K562 (cell line): ENCODE results near the gene MXI1. TPM values are rescaled to one million over a fixed set of nuclear protein-coding genes. Genes with fewer than 3 reads are reported as not detected.

Experiments used
- ATAC-seq: fragments of 200-7000 bp; cut with Tn5 transposase; 3 replicates; pipeline ENCODE4 v1.9.1; 2020; ENCODE audit warnings: moderate library complexity
- BruUV-seq: library from RNA; stranded (reverse); fragments of 400-500 nt; replicated peaks from 2 replicates; lab custom pipeline; 2021; lab: Mats Ljungman, UMichigan
- CTCF ChIA-PET: fragments of 300-600 bp; formaldehyde crosslinking; extraction: SDS; loops from one replicate; lab custom pipeline; 2021; ENCODE audit warnings: low intra/inter-chr PET ratio; lab: Yijun Ruan, JAX
- POLR2A ChIA-PET: fragments of 300-600, 350-650 bp; sonication (Branson Sonifier 250); formaldehyde crosslinking; extraction: SDS; loops from one replicate; lab custom pipeline; 2021; ENCODE audit warnings: antibody characterized with exemption, inconsistent platforms; lab: Yijun Ruan, JAX
- DNase-seq, 4 experiments: peaks; one replicate each; pipeline versions ENCODE4 v3.0.0 to v3.0.0-alpha.2; 2011 to 2018; ENCODE audit warnings: low spot score in 3 of 4, mixed read lengths in 3 of 4; ENCODE audit errors: extremely low read depth in 1 of 4
- FAIRE-seq: peaks from 2 replicates; lab custom pipeline; 2011; peaks lifted over from hg19 to GRCh38; lab: Jason Lieb, UNC
- H2AFZ ChIP-seq: 2 replicates; pipeline ENCODE4 v1.6.0; 2011; ENCODE audit warnings: low read depth, low read length, control low read depth, inconsistent platforms
- H3K27ac ChIP-seq: fragments of 200-600 bp; 3 replicates; pipeline ENCODE4 v1.8.0; 2011; ENCODE audit warnings: low read depth, mild to moderate bottlenecking, control low read depth, inconsistent platforms, low read length, moderate library complexity, mixed read lengths; ENCODE audit errors: extremely low read depth
- H3K27me3 ChIP-seq, 2 experiments: fragments of 300-600 bp in 1 of 2; 2 replicates in 1 of 2; 3 replicates in 1 of 2; pipeline versions ENCODE4 v1.6.0 to v1.8.0; 2011; ENCODE audit warnings: inconsistent platforms in 2 of 2, low read length in 2 of 2, mild to moderate bottlenecking in 1 of 2, mixed read lengths in 1 of 2, moderate library complexity in 1 of 2; ENCODE audit not compliant: control insufficient read depth in 2 of 2, insufficient read depth in 2 of 2
- H3K36me3 ChIP-seq: fragments of 300-600 bp; 3 replicates; pipeline ENCODE4 v1.8.0; 2011; ENCODE audit warnings: mild to moderate bottlenecking, low read length, inconsistent platforms; ENCODE audit not compliant: control insufficient read depth, insufficient read depth
- H3K4me1 ChIP-seq, 2 experiments: fragments of 200-600 bp in 1 of 2; replicated peaks in 1 of 2; 2 replicates in 1 of 2; 3 replicates in 1 of 2; pipeline versions ENCODE4 v1.5.1 to v1.8.0; 2011; ENCODE audit warnings: inconsistent platforms in 2 of 2, low read length in 2 of 2, mild to moderate bottlenecking in 1 of 2, mixed read lengths in 1 of 2, moderate library complexity in 1 of 2; ENCODE audit not compliant: control insufficient read depth in 2 of 2, insufficient read depth in 2 of 2
- H3K4me2 ChIP-seq: 2 replicates; pipeline ENCODE4 v1.6.1; 2011; ENCODE audit warnings: low read length, control low read depth, inconsistent platforms, mixed read lengths; ENCODE audit not compliant: insufficient read depth
- H3K4me3 ChIP-seq: fragments of 200-600 bp; sonication (generic), shearing (Covaris generic); 2 replicates; pipeline ENCODE4 v1.5.1; 2016; ENCODE audit warnings: control low read depth, inconsistent platforms
- H3K79me2 ChIP-seq: fragments of 200-600 bp; 3 replicates; pipeline ENCODE4 v1.8.0; 2011; ENCODE audit warnings: low read length, inconsistent platforms; ENCODE audit not compliant: control insufficient read depth, insufficient read depth
- H3K9ac ChIP-seq, 2 experiments: 2 replicates each; pipeline versions ENCODE4 v1.6.0 to v1.6.1; 2011; ENCODE audit warnings: low read depth in 2 of 2, low read length in 2 of 2, control low read depth in 1 of 2, inconsistent platforms in 1 of 2, mild to moderate bottlenecking in 1 of 2, mixed read lengths in 1 of 2; ENCODE audit not compliant: insufficient read depth in 1 of 2
- H3K9me1 ChIP-seq: one replicate; pipeline ENCODE4 v1.6.0; 2011; ENCODE audit warnings: inconsistent platforms, mild to moderate bottlenecking, low read length, moderate library complexity; ENCODE audit not compliant: control insufficient read depth, insufficient read depth
- H3K9me3 ChIP-seq: replicated peaks from 2 replicates; pipeline ENCODE4 v1.5.1; 2011; ENCODE audit warnings: low read depth, low read length, inconsistent platforms; ENCODE audit not compliant: control insufficient read depth, insufficient read depth
- H4K20me1 ChIP-seq: replicated peaks from 2 replicates; pipeline ENCODE4 v1.6.1; 2011; ENCODE audit warnings: low read length, inconsistent platforms, mixed read lengths; ENCODE audit not compliant: control insufficient read depth, insufficient read depth
- CTCF ChIP-seq, 3 experiments: IDR thresholded peaks in 2 of 3; conservative IDR thresholded peaks in 1 of 3; 2 replicates each; pipeline ENCODE4 v1.5.1; 2011 to 2012; ENCODE audit warnings: low read length in 3 of 3, mild to moderate bottlenecking in 3 of 3, control low read depth in 2 of 3, improper control_type of control experiment in 1 of 3, inconsistent platforms in 1 of 3, low read depth in 1 of 3, mixed read lengths in 1 of 3, moderate library complexity in 1 of 3; ENCODE audit not compliant: insufficient read depth in 2 of 3
- ELF4 ChIP-seq: fragments of 450-650 bp; formaldehyde crosslinking; IDR thresholded peaks from 2 replicates; pipeline ENCODE4 v1.4.0; 2022; ENCODE audit warnings: missing genetic modification characterization
- FOXK2 ChIP-seq, 2 experiments: fragments of 450-650 bp; IDR thresholded peaks in 1 of 2; conservative IDR thresholded peaks in 1 of 2; 2 replicates each; pipeline ENCODE4 v1.6.1; 2016; ENCODE audit warnings: low read depth in 2 of 2, mild to moderate bottlenecking in 1 of 2
- HINFP ChIP-seq: fragments of 450-650 bp; conservative IDR thresholded peaks from 2 replicates; pipeline ENCODE4 v1.6.1; 2016; ENCODE audit warnings: missing genetic modification characterization, low read depth, mild to moderate bottlenecking, control low read depth, missing compliant biosample characterization
- PATZ1 ChIP-seq: fragments of 250-450 bp; sonication (Bioruptor Pico); IDR thresholded peaks from 2 replicates; pipeline ENCODE4 v1.5.0; 2020; ENCODE audit warnings: mild to moderate bottlenecking, borderline replicate concordance
- RBFOX2 ChIP-seq: fragments of 200-400 bp; formaldehyde crosslinking; IDR thresholded peaks from 2 replicates; pipeline ENCODE4 v1.6.1; 2017; ENCODE audit warnings: low read depth, mild to moderate bottlenecking, low read length, moderate library complexity
- SMAD4 ChIP-seq: fragments of 250-450 bp; sonication (Bioruptor Pico); conservative IDR thresholded peaks from 2 replicates; pipeline ENCODE4 v1.8.0; 2021; ENCODE audit warnings: inconsistent platforms, mild to moderate bottlenecking, moderate library complexity
- TFAP4 ChIP-seq: sonication (generic); formaldehyde crosslinking; IDR thresholded peaks from 2 replicates; pipeline ENCODE4 v1.8.0; 2022; ENCODE audit warnings: missing genetic modification reagents, mild to moderate bottlenecking, moderate library complexity, borderline replicate concordance
- U2AF2 ChIP-seq: fragments of 200-400 bp; formaldehyde crosslinking; optimal IDR thresholded peaks from 2 replicates; pipeline ENCODE3; 2017; ENCODE audit warnings: low read depth, mild to moderate bottlenecking, low read length
- WGBS: fragments of 100-300 bp; shearing (Covaris generic); methylation state at CpG from one replicate; pipeline ENCODE4 v1.1.6; 2016; ENCODE audit warnings: low coverage, mixed read lengths; ENCODE audit not compliant: insufficient coverage; ENCODE audit errors: missing lambda C conversion rate; 5-methylcytosine and 5-hydroxymethylcytosine counted together
- in situ Hi-C: fragments of 300-500 bp; cut with MboI; formaldehyde crosslinking; loops from 4 replicates; pipeline ENCODE4 v1.15.0; 2018; ENCODE audit warnings: inconsistent platforms, mixed read lengths
- intact Hi-C: fragments of 100-400 bp; cut with micrococcal nuclease; formaldehyde crosslinking; loops from 2 replicates; pipeline ENCODE4 v1.14.2; 2022
- polyA plus RNA-seq, 8 experiments: library from polyadenylated mRNA; depleted of rRNA in 4 of 8; stranded (reverse) in 5 of 8; unstranded in 3 of 8; fragments of >200 nt; fragmentation: Nextera tagmentation in 2 of 8; fragmentation: Illumina TruSeq in 1 of 8; extraction: Ambion mirVana in 2 of 8; extraction: Trizol in 1 of 8; gene quantifications; 2 replicates each; pipeline versions ENCODE4 v1.2.1 to v1.2.3, GENCODE V29; 2011 to 2014; ENCODE audit warnings: inconsistent platforms in 1 of 8, missing spikeins in 1 of 8
- total RNA-seq, 7 experiments: library from RNA; depleted of rRNA in 6 of 7; stranded (reverse); fragments of >200 nt in 6 of 7; fragmentation: Illumina TruSeq in 2 of 7; extraction: Trizol in 2 of 7; gene quantifications; 2 replicates each; pipeline versions ENCODE4 v1.2.1 to v1.2.3, GENCODE V29; 2011 to 2021; ENCODE audit warnings: low replicate concordance in 1 of 7

MXI1 gene
- total and polyA plus RNA-seq, 9 of the 15 experiments (the other 6 are each of a cell fraction or from before 2014, with no cell fraction given) = 9.1 to 23.7 (median 14.8) TPM

GRCh38 chr10:110207805-110208613 is 604 bp downstream of the MXI1 start (continued):
- TF ChIP-seq TFAP4 (CRISPR knock-in tag) (peak; percentile 17; the same call in 1 of the 2 replicates), RBFOX2 (peak; percentile 65), HINFP (tag) (no peak)

GRCh38 chr10:110208614-110209453 is 1.4 kb downstream of the MXI1 start:
- Histone ChIP-seq H3K27ac (peak overlapping the region; percentile 87), H3K79me2 (peaks cover 49% of the 10 kb centered on the region), H3K4me1 (peaks cover 25 to 30% of the 10 kb centered on the region in 2 experiments; a peak in 4 of 5 replicates), H2AFZ (peak overlapping the region; percentile 78), H4K20me1 (no peaks in the 10 kb centered on the region), H3K4me2 (peak overlapping the region; percentile 98), H3K9ac (peak overlapping the region; percentile 73 to 92), H3K9me3 (no peaks in the 10 kb centered on the region), H3K4me3 (peak overlapping the region; percentile 59), H3K9me1 (no peaks in the 10 kb centered on the region), H3K27me3 (no peaks in the 10 kb centered on the region), H3K36me3 (no peaks in the 10 kb centered on the region)
- peak; percentile 39 for ATAC-seq
- TSS peak; percentile 61 for BruUV-seq
- peak; percentile 31 to 65 (median 40) for DNase-seq
- POLR2A ChIA-PET = interaction anchor here (0.5 to 4.4 kb wide), 8 partner anchors 10 to 95 kb away, joined by 3 to 61 read pairs (median 4); no protein-coding TSS in a partner anchor
- intact Hi-C loops (loop anchor here (1.0 to 10.0 kb wide), 4 partner anchors 17 to 204 kb away; partner anchors contain the start of gene ADD3), in situ Hi-C loops (no loop called here)
- CTCF ChIA-PET = interaction anchor here (0.6 kb wide), 1 partner anchor 92 kb away, joined by 3 read pairs; no protein-coding TSS in a partner anchor
- 0% methylated on average over 15 of the region's 44 CpGs for WGBS
- peak; percentile 76 for FAIRE-seq
- no peak for TF ChIP-seq SMAD4 (CRISPR knock-in tag)
- no peak for TF ChIP-seq U2AF2
- no peak for TF ChIP-seq PATZ1 (CRISPR knock-in tag)
- peak; percentile 32 to 51 (median 50); a peak in 5 of 6 replicates for TF ChIP-seq CTCF (IDR thresholded peaks at IDR 0.05 in 2 of 3, conservative IDR thresholded peaks at IDR 0.05 in 1 of 3; ENCODE audit: insufficient read depth in 2 of 3, low read depth in 1 of 3, low read length in 3 of 3)
- TF ChIP-seq ELF4 (CRISPR knock-in tag) = 0 out of 2 replicates have a peak, but pooled peaks have one; percentile 24
- peak in 1 of 2 experiments; percentile 26; a peak in 1 of 4 replicates for TF ChIP-seq FOXK2 (conservative IDR thresholded peaks at IDR 0.05 in 1 of 2, IDR thresholded peaks at IDR 0.05 in 1 of 2; ENCODE audit: low read depth in 2 of 2)
